ENCODE measurements around the gene NPFFR1.
"Not testable (repeated sequence)": the region's sequence is repeated elsewhere in the genome, so short reads cannot be mapped to it uniquely, and the experiment has no call there.

NPFFR1 gene

DNA sequence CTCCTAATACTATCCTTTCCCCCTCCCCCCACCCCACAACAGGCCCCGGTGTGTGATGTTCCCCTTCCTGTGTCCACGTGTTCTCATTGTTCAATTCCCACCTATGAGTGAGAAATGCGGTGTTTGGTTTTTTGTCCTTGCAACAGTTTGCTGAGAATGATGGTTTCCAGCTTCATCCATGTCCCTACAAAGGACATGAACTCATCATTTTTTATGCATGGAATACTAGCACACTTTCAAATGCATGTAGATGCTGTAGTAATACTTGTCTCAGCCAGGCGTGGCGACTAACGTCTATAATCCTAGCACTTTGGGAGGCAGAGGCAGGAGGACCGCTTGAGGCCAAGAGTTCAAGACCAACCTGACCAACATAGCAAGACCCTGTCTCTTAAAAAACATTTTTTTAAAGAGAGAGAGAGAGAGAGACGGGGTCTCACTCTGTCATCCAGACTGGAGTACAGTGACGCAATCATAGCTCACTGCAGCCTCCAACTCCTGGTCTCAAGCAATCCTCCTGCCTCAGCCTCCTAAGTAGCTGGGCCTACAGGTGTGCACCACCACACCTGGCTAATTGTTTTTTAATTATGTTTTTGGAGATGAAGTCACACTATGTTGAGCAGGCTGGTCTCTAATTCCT is 60.9 kb downstream of the NPFFR1 start:
- DNase-seq (ENCODE audit: low spot score in 2 of 2); H3K4me3 Mint-ChIP-seq; H3K9me3 Mint-ChIP-seq; ATAC-seq (ENCODE audit: low read depth); H3K36me3 Mint-ChIP-seq; H3K27ac Mint-ChIP-seq; H3K27me3 Mint-ChIP-seq: not testable (repeated sequence)
- peaks cover 13% of the 10 kb centered on the region for H3K4me1 Mint-ChIP-seq

DNA sequence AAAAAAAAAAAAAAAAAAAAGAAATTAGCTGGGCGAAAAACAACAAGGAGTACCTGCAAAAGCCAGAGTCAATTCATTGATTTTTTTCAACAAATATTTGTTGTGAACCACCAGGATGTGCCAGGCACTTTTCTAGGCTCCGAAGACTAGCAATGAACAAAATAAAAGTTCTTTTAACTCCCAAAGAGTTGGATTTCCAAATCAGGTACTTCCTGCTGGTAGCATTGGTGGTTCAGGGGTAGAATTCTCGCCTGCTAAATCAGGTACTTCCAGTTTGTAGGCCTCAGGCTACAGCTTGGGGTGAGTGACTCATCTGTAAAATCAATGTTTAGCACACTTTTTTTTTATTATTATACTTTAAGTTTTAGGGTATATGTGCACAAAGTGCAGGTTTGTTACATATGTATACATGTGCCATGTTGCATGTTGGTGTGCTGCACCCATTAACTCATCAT is 61.4 kb downstream of the NPFFR1 start:
- ATAC-seq (ENCODE audit: low read depth) (no peak), DNase-seq (ENCODE audit: low spot score in 2 of 2) (no peak)
- Mint-ChIP-seq H3K4me3 (no peak overlapping the region), H3K9me3 (no peaks in the 10 kb centered on the region), H3K4me1 (peaks cover 13% of the 10 kb centered on the region), H3K27me3 (no peaks in the 10 kb centered on the region), H3K27ac (no peak overlapping the region), H3K36me3 (peaks cover 4% of the 10 kb centered on the region)

DNA sequence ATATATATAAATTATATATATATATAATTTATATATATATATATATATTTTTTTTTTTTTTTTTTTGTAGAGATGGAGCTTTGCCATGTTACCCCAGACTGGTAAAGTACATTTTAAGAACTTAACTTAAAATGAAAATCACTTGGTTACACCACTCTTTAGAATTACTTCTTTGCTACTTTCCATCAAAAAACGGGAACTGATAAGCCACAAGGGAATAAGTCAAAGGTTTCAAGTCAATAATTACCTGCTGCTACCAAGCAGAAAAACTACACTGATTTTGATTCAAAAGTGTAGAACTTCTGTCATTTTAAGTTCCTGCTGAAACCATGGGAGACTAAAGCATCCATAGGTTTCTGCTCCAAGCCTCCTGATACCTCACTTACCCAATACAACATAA is 62.8 kb downstream of the NPFFR1 start:
- H3K27me3 Mint-ChIP-seq: no peaks in the 10 kb centered on the region
- peaks cover 7% of the 10 kb centered on the region for H3K36me3 Mint-ChIP-seq
- H3K4me1 Mint-ChIP-seq: peaks cover 13% of the 10 kb centered on the region
- H3K9me3 Mint-ChIP-seq: no peaks in the 10 kb centered on the region
- DNase-seq (ENCODE audit: low spot score in 2 of 2): no peak
- peak; percentile 44 for ATAC-seq (ENCODE audit: low read depth)
- H3K27ac Mint-ChIP-seq: no peak overlapping the region
- peak overlapping the region; percentile 24 for H3K4me3 Mint-ChIP-seq

DNA sequence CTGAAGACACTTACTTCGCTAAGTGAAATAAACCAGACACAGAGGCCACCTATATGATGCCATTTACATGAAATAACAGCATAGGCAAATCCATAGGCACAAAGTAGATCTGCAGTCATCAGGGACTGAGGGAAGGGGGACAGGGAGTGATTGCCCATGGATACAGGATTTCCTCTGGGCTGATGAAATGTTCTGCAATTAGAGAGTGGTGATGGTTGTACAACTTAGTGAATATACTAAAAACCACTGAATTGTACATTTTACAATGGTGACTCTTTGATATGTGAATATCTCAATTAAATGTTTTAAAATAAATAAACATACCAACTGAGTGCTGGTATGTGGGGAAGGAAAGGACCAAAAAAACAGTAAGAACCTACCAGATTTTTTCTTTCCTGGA is 70.9 kb downstream of the NPFFR1 start:
- no peak overlapping the region for H3K4me3 Mint-ChIP-seq
- peaks cover 23% of the 10 kb centered on the region for H3K36me3 Mint-ChIP-seq
- DNase-seq (ENCODE audit: low spot score in 2 of 2) (no peak), ATAC-seq (ENCODE audit: low read depth) (no peak)
- H3K27ac Mint-ChIP-seq: no peak overlapping the region
- H3K27me3 Mint-ChIP-seq: no peaks in the 10 kb centered on the region
- H3K4me1 Mint-ChIP-seq: no peaks in the 10 kb centered on the region
- H3K9me3 Mint-ChIP-seq: no peaks in the 10 kb centered on the region

DNA sequence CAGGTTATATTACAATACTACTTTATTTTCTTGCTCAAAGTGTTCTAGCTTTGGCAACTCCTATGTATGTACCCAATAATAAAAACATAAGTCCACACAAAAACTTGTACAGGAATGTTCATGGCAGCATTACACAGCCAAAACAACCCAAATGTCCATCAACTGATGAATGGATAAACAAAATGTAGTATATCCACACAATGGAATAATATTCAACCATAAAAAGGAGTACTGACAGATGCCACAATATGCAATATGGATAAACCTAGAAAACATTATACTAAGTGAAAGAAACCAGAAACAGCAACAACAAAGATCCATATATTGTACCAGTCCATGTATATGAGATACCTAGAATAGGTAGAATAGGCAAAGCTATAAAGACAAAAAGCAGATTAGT is 71.5 kb downstream of the NPFFR1 start:
- Mint-ChIP-seq H3K4me1 (no peaks in the 10 kb centered on the region), H3K9me3 (no peaks in the 10 kb centered on the region), H3K4me3 (no peak overlapping the region), H3K27me3 (no peaks in the 10 kb centered on the region), H3K27ac (no peak overlapping the region), H3K36me3 (peaks cover 23% of the 10 kb centered on the region)
- ATAC-seq (ENCODE audit: low read depth) (no peak), DNase-seq (ENCODE audit: low spot score in 2 of 2) (no peak)

DNA sequence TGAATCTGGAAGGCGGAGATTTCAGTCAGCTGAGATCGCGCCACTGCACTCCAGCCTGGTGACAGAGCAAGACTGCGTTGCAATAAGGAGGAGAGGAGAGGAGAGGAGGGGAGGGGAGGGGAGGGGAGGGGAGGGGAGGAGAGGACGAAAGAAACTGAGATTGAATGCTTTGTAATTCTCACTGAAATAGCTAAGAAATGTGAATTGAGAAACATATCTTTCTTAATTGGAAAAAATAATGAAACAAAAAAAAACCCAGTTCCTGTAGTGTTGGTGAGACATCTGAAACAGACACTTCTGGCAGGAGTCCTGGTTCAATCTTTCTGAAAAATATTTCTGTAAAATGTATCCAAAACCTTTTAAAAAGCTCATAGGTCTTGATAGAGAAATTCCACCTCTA is 77.0 kb downstream of the NPFFR1 start:
- DNase-seq (ENCODE audit: low spot score in 2 of 2) (no peak), ATAC-seq (ENCODE audit: low read depth) (no peak)
- Mint-ChIP-seq H3K27ac (no peak overlapping the region), H3K27me3 (no peaks in the 10 kb centered on the region), H3K36me3 (peaks cover 24% of the 10 kb centered on the region), H3K9me3 (no peaks in the 10 kb centered on the region), H3K4me1 (no peaks in the 10 kb centered on the region), H3K4me3 (no peak overlapping the region)

DNA sequence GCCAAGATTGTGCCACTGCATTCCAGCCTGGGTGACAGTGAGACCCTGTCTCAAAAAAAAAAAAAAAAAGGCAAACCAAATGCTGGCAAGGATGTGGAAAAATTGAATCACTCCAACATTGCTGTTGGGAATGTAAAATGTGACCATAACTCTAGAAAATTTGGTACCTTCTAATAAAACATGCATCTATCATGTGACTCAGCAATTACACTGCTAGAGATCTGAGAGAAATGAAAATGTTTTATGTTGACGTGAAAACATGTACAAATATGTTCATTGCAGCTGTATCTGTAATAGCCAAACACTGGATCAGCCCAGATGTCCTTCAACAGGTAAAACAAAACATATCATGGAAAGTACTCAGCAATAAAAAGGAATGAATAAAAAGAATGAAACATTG is 82.7 kb downstream of the NPFFR1 start:
- no peak for ATAC-seq (ENCODE audit: low read depth)
- Mint-ChIP-seq H3K4me1 (no peaks in the 10 kb centered on the region), H3K36me3 (peaks cover 20% of the 10 kb centered on the region), H3K9me3 (no peaks in the 10 kb centered on the region), H3K4me3 (no peak overlapping the region), H3K27ac (no peak overlapping the region), H3K27me3 (no peaks in the 10 kb centered on the region)
- DNase-seq (ENCODE audit: low spot score in 2 of 2): no peak

DNA sequence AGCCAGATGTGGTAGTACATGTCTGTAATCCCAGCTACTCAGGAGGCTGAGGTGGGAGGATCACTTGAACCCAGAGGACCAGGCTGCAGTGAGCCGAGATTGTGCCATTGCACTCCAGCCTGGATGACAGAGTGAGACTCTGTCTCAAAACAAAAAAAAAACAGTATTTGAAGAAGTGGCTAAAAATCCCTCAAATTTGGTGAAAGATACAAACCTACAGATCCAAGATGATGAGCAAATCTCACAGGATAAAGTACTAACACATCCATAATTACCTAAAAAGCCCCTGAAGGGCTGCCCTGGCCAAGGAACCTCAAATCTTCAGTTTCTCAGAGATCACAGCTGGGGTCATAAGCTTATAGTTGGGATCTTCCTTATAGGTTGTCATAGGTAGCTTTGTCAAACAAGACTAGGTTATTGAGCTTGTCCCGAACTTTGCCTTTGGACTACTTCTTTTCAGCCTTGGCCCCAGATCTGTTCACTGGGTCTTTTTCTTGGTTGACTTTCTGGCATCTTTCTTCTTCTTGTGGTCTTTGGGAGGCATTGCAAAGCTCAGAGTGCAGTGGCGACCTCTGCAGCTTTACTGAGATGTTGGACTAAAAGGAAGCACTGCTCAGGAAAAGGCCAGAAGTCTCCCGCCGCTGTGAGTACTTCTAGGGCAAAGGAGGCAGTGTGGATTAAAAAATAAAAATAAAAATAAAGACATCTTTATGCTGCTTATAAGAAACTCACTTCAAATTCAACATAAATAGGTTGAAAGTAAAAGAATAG is 84.9 kb downstream of the NPFFR1 start:
- Mint-ChIP-seq H3K4me3 (no peak overlapping the region), H3K4me1 (no peaks in the 10 kb centered on the region), H3K9me3 (no peaks in the 10 kb centered on the region), H3K27me3 (no peaks in the 10 kb centered on the region), H3K27ac (no peak overlapping the region), H3K36me3 (peaks cover 13% of the 10 kb centered on the region)
- DNase-seq (ENCODE audit: low spot score in 2 of 2): no peak
- no peak for ATAC-seq (ENCODE audit: low read depth)
